Stimulated activated CD8-positive, alpha-beta memory T cell treated with anti-CD3 and anti-CD28 coated beads, Interleukin-7, amount 100 ng/mL, for 4 hours (primary cell): Measurements from ENCODE around the gene ANKRD33B.

Experiments used
- DNase-seq, 2 donors: peaks; one replicate each; pipeline ENCODE4 v3.0.0-alpha.2; 2020; ENCODE audit warnings: low read depth in 2 of 2

The ANKRD33B gene

GRCh38 chr5:10695055-10695649 is 131.3 kb downstream of the ANKRD33B start:
- no peak for DNase-seq

GRCh38 chr5:10695759-10696543 is 132.1 kb downstream of the ANKRD33B start:
- no peak for DNase-seq

GRCh38 chr5:10699281-10699874 is 135.5 kb downstream of the ANKRD33B start:
- no peak for DNase-seq

- no peak for DNase-seq
Observed at GRCh38 chr5:10699987-10700386, 136.1 kb downstream of the ANKRD33B start.

GRCh38 chr5:10700516-10700915 is 136.6 kb downstream of the ANKRD33B start:
- no peak for DNase-seq

GRCh38 chr5:10701567-10702039 is 137.7 kb downstream of the ANKRD33B start:
- no peak for DNase-seq

GRCh38 chr5:10702040-10702629 is 138.3 kb downstream of the ANKRD33B start:
- DNase-seq = no peak

- no peak for DNase-seq
Observed at GRCh38 chr5:10702911-10703491, 139.1 kb downstream of the ANKRD33B start.

- no peak for DNase-seq
Observed at GRCh38 chr5:10703676-10704075, 139.8 kb downstream of the ANKRD33B start.

GRCh38 chr5:10704949-10705621 is 141.2 kb downstream of the ANKRD33B start:
- no peak for DNase-seq

GRCh38 chr5:10705747-10706146 is 141.9 kb downstream of the ANKRD33B start:
- no peak for DNase-seq

- DNase-seq = no peak
Observed at GRCh38 chr5:10706326-10706725, 142.5 kb downstream of the ANKRD33B start.
